ENCODE data around the gene CPVL.

CPVL gene

GRCh38 chr7:28960071-28960840 lies 186.1 kb downstream of the CPVL start:
- no peak for DNase-seq

GRCh38 chr7:28958980-28959347 lies 187.4 kb downstream of the CPVL start:
- DNase-seq, result no peak

GRCh38 chr7:28958235-28958979 lies 187.9 kb downstream of the CPVL start, which contains the start of gene TRIL:
TRIL (minus strand) TSS chr7:28958330; CDS start chr7:28958046, 284 bp downstream.
- peak; percentile 93 for DNase-seq

GRCh38 chr7:28957751-28958234 lies 188.5 kb downstream of the CPVL start:
- DNase-seq, result no peak

- peak; percentile 83 for DNase-seq
Observed at GRCh38 chr7:28957064-28957750, 189.1 kb downstream of the CPVL start.

- peak; percentile 89 for DNase-seq
Observed at GRCh38 chr7:28956608-28957063, 189.7 kb downstream of the CPVL start.

- DNase-seq, result peak; percentile 91
Observed at GRCh38 chr7:28955718-28956607, 190.4 kb downstream of the CPVL start.

- no peak for DNase-seq
Observed at GRCh38 chr7:28955356-28955717, 191.0 kb downstream of the CPVL start.

GRCh38 chr7:28954946-28955345 lies 191.4 kb downstream of the CPVL start:
- no peak for DNase-seq

GRCh38 chr7:28954471-28954870 lies 191.9 kb downstream of the CPVL start:
- DNase-seq, result no peak

GRCh38 chr7:28953633-28954032 lies 192.7 kb downstream of the CPVL start:
- DNase-seq, result no peak
